Measurements from ENCODE around the gene TRIM29. TPM values are rescaled to one million over a fixed set of nuclear protein-coding genes. Genes with fewer than 3 reads are reported as not detected.

The TRIM29 gene
- total and polyA plus RNA-seq, 9 donors, result 0.11 to 5.9 (median 1.4) TPM; not detected in 1

GRCh38 chr11:120178561-120179056 is 40.7 kb upstream of the TRIM29 start:
- no peaks in the 10 kb centered on the region for H3K9me3 ChIP-seq
- WGBS, 3 donors, result 73 to 82% (median 76%) methylated on average over 5 of the region's 5 CpGs
- intact Hi-C loops (cut with DNase I), result no loop called here
- TF ChIP-seq, protein P1, sequence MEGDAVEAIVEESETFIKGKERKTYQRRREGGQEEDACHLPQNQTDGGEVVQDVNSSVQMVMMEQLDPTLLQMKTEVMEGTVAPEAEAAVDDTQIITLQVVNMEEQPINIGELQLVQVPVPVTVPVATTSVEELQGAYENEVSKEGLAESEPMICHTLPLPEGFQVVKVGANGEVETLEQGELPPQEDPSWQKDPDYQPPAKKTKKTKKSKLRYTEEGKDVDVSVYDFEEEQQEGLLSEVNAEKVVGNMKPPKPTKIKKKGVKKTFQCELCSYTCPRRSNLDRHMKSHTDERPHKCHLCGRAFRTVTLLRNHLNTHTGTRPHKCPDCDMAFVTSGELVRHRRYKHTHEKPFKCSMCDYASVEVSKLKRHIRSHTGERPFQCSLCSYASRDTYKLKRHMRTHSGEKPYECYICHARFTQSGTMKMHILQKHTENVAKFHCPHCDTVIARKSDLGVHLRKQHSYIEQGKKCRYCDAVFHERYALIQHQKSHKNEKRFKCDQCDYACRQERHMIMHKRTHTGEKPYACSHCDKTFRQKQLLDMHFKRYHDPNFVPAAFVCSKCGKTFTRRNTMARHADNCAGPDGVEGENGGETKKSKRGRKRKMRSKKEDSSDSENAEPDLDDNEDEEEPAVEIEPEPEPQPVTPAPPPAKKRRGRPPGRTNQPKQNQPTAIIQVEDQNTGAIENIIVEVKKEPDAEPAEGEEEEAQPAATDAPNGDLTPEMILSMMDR (IDR thresholded peaks at IDR 0.05), result no peak
- TF ChIP-seq POLR2A (IDR thresholded peaks at IDR 0.05) (no peak), EP300 (IDR thresholded peaks at IDR 0.05) (no peak)
- no peaks in the 10 kb centered on the region for H3K27me3 ChIP-seq
- H3K27ac ChIP-seq, result no peak overlapping the region
- peaks cover 8% of the 10 kb centered on the region for H3K4me1 ChIP-seq (ENCODE audit: insufficient read depth)
- DNase-seq, result no peak
- no peak overlapping the region for H3K4me3 ChIP-seq
- no peaks in the 10 kb centered on the region for H3K36me3 ChIP-seq

GRCh38 chr11:120174866-120175265 is 37.0 kb upstream of the TRIM29 start:
- intact Hi-C loops (cut with DNase I), result loop anchor here in 3 of 4 donors (2.0 to 5.0 kb wide), 4 partner anchors 52 to 127 kb away; no protein-coding TSS in a partner anchor
- H3K36me3 ChIP-seq, result no peaks in the 10 kb centered on the region
- WGBS, 3 donors, result 85 to 89% (median 87%) methylated on average over 4 of the region's 4 CpGs
- peaks cover 3% of the 10 kb centered on the region for H3K4me1 ChIP-seq (ENCODE audit: insufficient read depth)
- H3K27me3 ChIP-seq, result no peaks in the 10 kb centered on the region
- no peak for DNase-seq
- no peak overlapping the region for H3K27ac ChIP-seq
- no peaks in the 10 kb centered on the region for H3K9me3 ChIP-seq
- no peak for TF ChIP-seq EP300 (IDR thresholded peaks at IDR 0.05)
- TF ChIP-seq, protein P1 (IDR thresholded peaks at IDR 0.05), result no peak
- no peak overlapping the region for H3K4me3 ChIP-seq

- H3K4me3 ChIP-seq, result no peak overlapping the region
- DNase-seq, result no peak
- no peaks in the 10 kb centered on the region for H3K36me3 ChIP-seq
- intact Hi-C loops (cut with DNase I), result loop anchor here (2.0 to 5.0 kb wide), 6 partner anchors 53 to 128 kb away; no protein-coding TSS in a partner anchor
- no peaks in the 10 kb centered on the region for H3K9me3 ChIP-seq
- peaks cover 3% of the 10 kb centered on the region for H3K4me1 ChIP-seq (ENCODE audit: insufficient read depth)
- no peaks in the 10 kb centered on the region for H3K27me3 ChIP-seq
- no peak overlapping the region for H3K27ac ChIP-seq
- TF ChIP-seq POLR2A (IDR thresholded peaks at IDR 0.05) (no peak), EP300 (IDR thresholded peaks at IDR 0.05) (no peak)
- TF ChIP-seq, protein P1 (IDR thresholded peaks at IDR 0.05), result no peak
- 32 to 52% (median 42%) methylated on average over 5 of the region's 5 CpGs for WGBS, 3 donors
Observed at GRCh38 chr11:120173807-120174206, 35.9 kb upstream of the TRIM29 start.

GRCh38 chr11:120173019-120173705 is 35.2 kb upstream of the TRIM29 start:
- H3K27ac ChIP-seq, result no peak overlapping the region
- H3K4me3 ChIP-seq, result no peak overlapping the region
- intact Hi-C loops (cut with DNase I), result loop anchor here (2.0 to 5.0 kb wide), 5 partner anchors 54 to 129 kb away; no protein-coding TSS in a partner anchor
- H3K27me3 ChIP-seq, result no peaks in the 10 kb centered on the region
- no peak for TF ChIP-seq POLR2A (IDR thresholded peaks at IDR 0.05)
- no peak for TF ChIP-seq EP300 (IDR thresholded peaks at IDR 0.05)
- TF ChIP-seq, protein P1 (IDR thresholded peaks at IDR 0.05), result no peak
- 74 to 78% (median 75%) methylated on average over 11 of the region's 11 CpGs for WGBS, 3 donors
- DNase-seq, result no peak
- no peaks in the 10 kb centered on the region for H3K36me3 ChIP-seq
- no peaks in the 10 kb centered on the region for H3K4me1 ChIP-seq (ENCODE audit: insufficient read depth)
- no peaks in the 10 kb centered on the region for H3K9me3 ChIP-seq

All from ovary (tissue), 9 donors.